ENCODE data around the gene PDZD7.

Gene PDZD7

GRCh38 chr10:101016814-101017213 lies 14.1 kb downstream of the PDZD7 start:
- H3K4me3 ChIP-seq (ENCODE audit: low read depth, low read length): no peak overlapping the region
- TF ChIP-seq CTCF (IDR thresholded peaks at IDR 0.05; ENCODE audit: low read depth, low read length): no peak
- in situ Hi-C loops (cut with HindIII; ENCODE audit: low sequenced_read_pairs): no loop called here

GRCh38 chr10:101015582-101015973 lies 15.4 kb downstream of the PDZD7 start:
- no peak for DNase-seq (ENCODE audit: low read depth, low spot score)
- in situ Hi-C loops (cut with HindIII; ENCODE audit: low sequenced_read_pairs): no loop called here
- no peak for TF ChIP-seq CTCF (IDR thresholded peaks at IDR 0.05; ENCODE audit: low read depth, low read length)
- H3K4me3 ChIP-seq (ENCODE audit: low read depth, low read length): no peak overlapping the region

More at GRCh38 chr10:101016814-101017213, 14.1 kb downstream of the PDZD7 start:
- no peak for DNase-seq (ENCODE audit: low read depth, low spot score)

- TF ChIP-seq CTCF (IDR thresholded peaks at IDR 0.05; ENCODE audit: low read depth, low read length): no peak
- DNase-seq (ENCODE audit: low read depth, low spot score): peak; percentile 92
- in situ Hi-C loops (cut with HindIII; ENCODE audit: low sequenced_read_pairs): no loop called here
- H3K4me3 ChIP-seq (ENCODE audit: low read depth, low read length): no peak overlapping the region
These were observed 15.9 kb downstream of the PDZD7 start for GRCh38 chr10:101014966-101015581.

GRCh38 chr10:101014230-101014884 lies 16.6 kb downstream of the PDZD7 start:
- peak; percentile 98 for TF ChIP-seq CTCF (IDR thresholded peaks at IDR 0.05; ENCODE audit: low read depth, low read length)
- DNase-seq (ENCODE audit: low read depth, low spot score): peak; percentile 68
- in situ Hi-C loops (cut with HindIII; ENCODE audit: low sequenced_read_pairs): no loop called here
- no peak overlapping the region for H3K4me3 ChIP-seq (ENCODE audit: low read depth, low read length)

- in situ Hi-C loops (cut with HindIII; ENCODE audit: low sequenced_read_pairs): no loop called here
- no peak overlapping the region for H3K4me3 ChIP-seq (ENCODE audit: low read depth, low read length)
- no peak for TF ChIP-seq CTCF (IDR thresholded peaks at IDR 0.05; ENCODE audit: low read depth, low read length)
- no peak for DNase-seq (ENCODE audit: low read depth, low spot score)
These were observed 17.5 kb downstream of the PDZD7 start for GRCh38 chr10:101013365-101013825.

- DNase-seq (ENCODE audit: low read depth, low spot score): peak; percentile 94
- H3K4me3 ChIP-seq (ENCODE audit: low read depth, low read length): no peak overlapping the region
- peak; percentile 78 for TF ChIP-seq CTCF (IDR thresholded peaks at IDR 0.05; ENCODE audit: low read depth, low read length)
- in situ Hi-C loops (cut with HindIII; ENCODE audit: low sequenced_read_pairs): no loop called here
These were observed 18.2 kb downstream of the PDZD7 start for GRCh38 chr10:101012525-101013364.

All from astrocyte of the spinal cord (primary cell).